ENCODE measurements around the gene ASB7. TPM values are rescaled to one million over a fixed set of nuclear protein-coding genes. Genes with fewer than 3 reads are reported as not detected.

Gene ASB7
- total RNA-seq, 1 donor from 2014 or later: 14.5 TPM

GRCh38 chr15:100565591-100565990 lies 36.8 kb upstream of the ASB7 start:
- no peaks in the 10 kb centered on the region for H3K9me3 Mint-ChIP-seq (ENCODE audit: unreplicated experiment)
- TF ChIP-seq, protein P1, sequence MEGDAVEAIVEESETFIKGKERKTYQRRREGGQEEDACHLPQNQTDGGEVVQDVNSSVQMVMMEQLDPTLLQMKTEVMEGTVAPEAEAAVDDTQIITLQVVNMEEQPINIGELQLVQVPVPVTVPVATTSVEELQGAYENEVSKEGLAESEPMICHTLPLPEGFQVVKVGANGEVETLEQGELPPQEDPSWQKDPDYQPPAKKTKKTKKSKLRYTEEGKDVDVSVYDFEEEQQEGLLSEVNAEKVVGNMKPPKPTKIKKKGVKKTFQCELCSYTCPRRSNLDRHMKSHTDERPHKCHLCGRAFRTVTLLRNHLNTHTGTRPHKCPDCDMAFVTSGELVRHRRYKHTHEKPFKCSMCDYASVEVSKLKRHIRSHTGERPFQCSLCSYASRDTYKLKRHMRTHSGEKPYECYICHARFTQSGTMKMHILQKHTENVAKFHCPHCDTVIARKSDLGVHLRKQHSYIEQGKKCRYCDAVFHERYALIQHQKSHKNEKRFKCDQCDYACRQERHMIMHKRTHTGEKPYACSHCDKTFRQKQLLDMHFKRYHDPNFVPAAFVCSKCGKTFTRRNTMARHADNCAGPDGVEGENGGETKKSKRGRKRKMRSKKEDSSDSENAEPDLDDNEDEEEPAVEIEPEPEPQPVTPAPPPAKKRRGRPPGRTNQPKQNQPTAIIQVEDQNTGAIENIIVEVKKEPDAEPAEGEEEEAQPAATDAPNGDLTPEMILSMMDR (IDR thresholded peaks at IDR 0.05; ENCODE audit: partially characterized antibody, unreplicated experiment): no peak
- H3K4me1 Mint-ChIP-seq (ENCODE audit: low read depth, unreplicated experiment): no peaks in the 10 kb centered on the region
- H3K36me3 Mint-ChIP-seq (ENCODE audit: unreplicated experiment): no peaks in the 10 kb centered on the region
- no peak overlapping the region for H3K27ac Mint-ChIP-seq (ENCODE audit: unreplicated experiment)
- H3K27me3 Mint-ChIP-seq (ENCODE audit: unreplicated experiment): no peaks in the 10 kb centered on the region
- DNase-seq: no peak
- H3K4me3 Mint-ChIP-seq (ENCODE audit: unreplicated experiment): no peak overlapping the region

DNA sequence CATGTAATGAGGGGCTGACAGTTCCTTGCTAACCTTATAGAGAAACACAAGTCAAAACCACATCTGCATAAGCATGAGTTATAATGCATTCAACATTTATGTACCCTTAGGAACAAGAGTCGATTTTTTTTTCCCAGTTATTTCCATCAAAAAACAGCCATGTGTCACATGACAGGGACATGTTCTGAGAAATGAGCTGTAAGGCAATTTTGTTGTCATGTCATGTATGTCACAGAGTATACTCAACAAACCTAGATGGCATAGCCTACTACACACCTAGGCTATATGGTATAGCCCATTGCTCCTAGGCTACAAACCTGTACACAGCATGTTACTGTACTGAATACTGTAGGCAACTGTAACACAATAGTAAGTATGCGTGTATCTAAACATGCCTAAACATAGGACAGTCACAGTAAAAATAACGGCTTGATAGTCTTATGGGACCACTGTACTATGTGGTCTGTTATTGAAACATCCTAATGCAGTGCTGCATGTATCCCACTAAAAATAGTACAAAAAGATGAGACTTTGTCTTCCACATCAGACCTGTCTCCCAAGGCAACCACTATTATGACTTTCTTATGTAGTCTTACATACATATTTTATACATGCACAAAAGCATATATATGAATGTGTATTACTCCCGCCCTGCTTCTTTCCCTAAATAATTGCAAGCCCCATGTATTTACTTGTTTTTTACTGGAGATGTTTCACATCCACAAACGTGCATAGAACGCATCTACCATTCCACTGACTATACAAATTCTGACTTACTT lies 35.4 kb upstream of the ASB7 start:
- no peak for DNase-seq
- no peaks in the 10 kb centered on the region for H3K27me3 Mint-ChIP-seq (ENCODE audit: unreplicated experiment)
- H3K36me3 Mint-ChIP-seq (ENCODE audit: unreplicated experiment): no peaks in the 10 kb centered on the region
- no peaks in the 10 kb centered on the region for H3K9me3 Mint-ChIP-seq (ENCODE audit: unreplicated experiment)
- TF ChIP-seq, protein P1 (IDR thresholded peaks at IDR 0.05; ENCODE audit: partially characterized antibody, unreplicated experiment): no peak
- no peak overlapping the region for H3K4me3 Mint-ChIP-seq (ENCODE audit: unreplicated experiment)
- no peak overlapping the region for H3K27ac Mint-ChIP-seq (ENCODE audit: unreplicated experiment)
- no peaks in the 10 kb centered on the region for H3K4me1 Mint-ChIP-seq (ENCODE audit: low read depth, unreplicated experiment)

GRCh38 chr15:100569391-100569790 lies 33.0 kb upstream of the ASB7 start:
- Mint-ChIP-seq H3K27ac (ENCODE audit: unreplicated experiment) (no peak overlapping the region), H3K36me3 (ENCODE audit: unreplicated experiment) (no peaks in the 10 kb centered on the region), H3K9me3 (ENCODE audit: unreplicated experiment) (no peaks in the 10 kb centered on the region), H3K4me3 (ENCODE audit: unreplicated experiment) (no peak overlapping the region), H3K4me1 (ENCODE audit: low read depth, unreplicated experiment) (no peaks in the 10 kb centered on the region), H3K27me3 (ENCODE audit: unreplicated experiment) (no peaks in the 10 kb centered on the region)
- TF ChIP-seq, protein P1 (IDR thresholded peaks at IDR 0.05; ENCODE audit: partially characterized antibody, unreplicated experiment): no peak
- no peak for DNase-seq

- Mint-ChIP-seq H3K4me3 (ENCODE audit: unreplicated experiment) (no peak overlapping the region), H3K36me3 (ENCODE audit: unreplicated experiment) (no peaks in the 10 kb centered on the region), H3K9me3 (ENCODE audit: unreplicated experiment) (no peaks in the 10 kb centered on the region), H3K4me1 (ENCODE audit: low read depth, unreplicated experiment) (no peaks in the 10 kb centered on the region), H3K27ac (ENCODE audit: unreplicated experiment) (no peak overlapping the region), H3K27me3 (ENCODE audit: unreplicated experiment) (no peaks in the 10 kb centered on the region)
- no peak for DNase-seq
- TF ChIP-seq, protein P1 (IDR thresholded peaks at IDR 0.05; ENCODE audit: partially characterized antibody, unreplicated experiment): no peak
These were observed 32.1 kb upstream of the ASB7 start for GRCh38 chr15:100570275-100570674.

DNA sequence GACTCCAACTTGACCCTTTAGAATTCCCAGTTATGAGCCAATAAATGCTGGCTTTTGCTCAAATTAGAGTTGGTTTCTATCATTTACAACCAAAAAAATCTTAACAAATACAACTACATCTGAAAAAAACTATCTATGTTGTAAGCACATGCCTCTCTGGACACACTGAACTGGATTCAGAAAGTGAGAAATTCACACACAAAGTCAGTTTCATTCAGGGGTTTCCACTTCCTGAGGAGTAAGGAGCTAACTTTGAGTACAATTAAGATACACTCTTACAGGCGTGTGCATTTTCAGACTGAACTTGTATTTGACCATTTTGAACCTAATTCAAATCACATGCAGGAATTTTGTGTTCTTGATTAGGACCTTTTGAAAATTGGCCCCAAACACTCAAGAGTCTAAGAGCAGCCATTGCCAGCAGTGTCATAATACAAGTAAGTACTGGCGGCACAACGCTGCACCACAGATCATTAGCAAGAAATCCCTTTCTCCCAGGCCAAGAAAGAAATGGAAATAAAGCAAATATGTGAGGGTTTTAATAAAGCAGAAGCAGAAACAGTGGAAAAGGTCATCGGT lies 31.6 kb upstream of the ASB7 start:
- Mint-ChIP-seq H3K27ac (ENCODE audit: unreplicated experiment) (no peak overlapping the region), H3K4me1 (ENCODE audit: low read depth, unreplicated experiment) (no peaks in the 10 kb centered on the region), H3K9me3 (ENCODE audit: unreplicated experiment) (no peaks in the 10 kb centered on the region), H3K27me3 (ENCODE audit: unreplicated experiment) (no peaks in the 10 kb centered on the region), H3K4me3 (ENCODE audit: unreplicated experiment) (no peak overlapping the region), H3K36me3 (ENCODE audit: unreplicated experiment) (no peaks in the 10 kb centered on the region)
- TF ChIP-seq, protein P1 (IDR thresholded peaks at IDR 0.05; ENCODE audit: partially characterized antibody, unreplicated experiment): no peak
- DNase-seq: no peak
